Measurements from ENCODE around the gene COL5A1. TPM values are rescaled to one million over a fixed set of nuclear protein-coding genes. Genes with fewer than 3 reads are reported as not detected.
"Not testable (repeated sequence)": the region's sequence is repeated elsewhere in the genome, so short reads cannot be mapped to it uniquely, and the experiment has no call there.

Gene COL5A1
- total RNA-seq, 2 donors from 2014 or later: not detected

GRCh38 chr9:134702291-134702690, 60.7 kb downstream of the COL5A1 start:
- Mint-ChIP-seq H3K27ac (no peak overlapping the region), H3K9me3 (no peaks in the 10 kb centered on the region), H3K36me3 (no peaks in the 10 kb centered on the region), H3K27me3 (peaks cover 0 to 3% of the 10 kb centered on the region in 2 donors), H3K4me1 (ENCODE audit: low read depth in 2 of 2) (no peaks in the 10 kb centered on the region), H3K4me3 (no peak overlapping the region)
- DNase-seq (ENCODE audit: low spot score) (no peak), ATAC-seq (no peak)

GRCh38 chr9:134703730-134704114, 62.1 kb downstream of the COL5A1 start:
- H3K9me3 Mint-ChIP-seq; ATAC-seq; H3K4me3 Mint-ChIP-seq; DNase-seq (ENCODE audit: low spot score); H3K27me3 Mint-ChIP-seq; H3K36me3 Mint-ChIP-seq; H3K27ac Mint-ChIP-seq; H3K4me1 Mint-ChIP-seq (ENCODE audit: low read depth in 2 of 2): not testable (repeated sequence)

- no peak overlapping the region for H3K27ac Mint-ChIP-seq
- H3K36me3 Mint-ChIP-seq: no peaks in the 10 kb centered on the region
- no peaks in the 10 kb centered on the region for H3K9me3 Mint-ChIP-seq
- H3K4me3 Mint-ChIP-seq: no peak overlapping the region
- no peaks in the 10 kb centered on the region for H3K4me1 Mint-ChIP-seq (ENCODE audit: low read depth in 2 of 2)
- ATAC-seq (no peak), DNase-seq (ENCODE audit: low spot score) (no peak)
- H3K27me3 Mint-ChIP-seq: peaks cover 0 to 3% of the 10 kb centered on the region in 2 donors
Observed at GRCh38 chr9:134704498-134704897, 62.9 kb downstream of the COL5A1 start.

- Mint-ChIP-seq H3K4me3 (no peak overlapping the region), H3K27ac (no peak overlapping the region), H3K36me3 (no peaks in the 10 kb centered on the region), H3K27me3 (peaks cover 0 to 3% of the 10 kb centered on the region in 2 donors), H3K9me3 (no peaks in the 10 kb centered on the region), H3K4me1 (ENCODE audit: low read depth in 2 of 2) (peaks cover 0 to 3% of the 10 kb centered on the region in 2 donors)
- DNase-seq (ENCODE audit: low spot score) (no peak), ATAC-seq (no peak)
Observed at GRCh38 chr9:134705786-134706185, 64.2 kb downstream of the COL5A1 start.

- Mint-ChIP-seq H3K36me3 (no peaks in the 10 kb centered on the region), H3K4me1 (ENCODE audit: low read depth in 2 of 2) (peaks cover 0 to 3% of the 10 kb centered on the region in 2 donors), H3K27me3 (peaks cover 0 to 3% of the 10 kb centered on the region in 2 donors), H3K27ac (no peak overlapping the region), H3K4me3 (no peak overlapping the region), H3K9me3 (no peaks in the 10 kb centered on the region)
- peak in 1 of 2 donors; percentile 21 for ATAC-seq
- no peak for DNase-seq (ENCODE audit: low spot score)
Observed at GRCh38 chr9:134706522-134706921, 64.9 kb downstream of the COL5A1 start.

- no peak overlapping the region for H3K4me3 Mint-ChIP-seq
- ATAC-seq: peak in 1 of 2 donors; percentile 16
Observed at GRCh38 chr9:134707031-134707680, 65.6 kb downstream of the COL5A1 start.

GRCh38 chr9:134707731-134708671, 66.4 kb downstream of the COL5A1 start:
- no peaks in the 10 kb centered on the region for H3K36me3 Mint-ChIP-seq
- H3K4me3 Mint-ChIP-seq: no peak overlapping the region
- ATAC-seq: no peak
- peaks cover 0 to 3% of the 10 kb centered on the region in 2 donors for H3K27me3 Mint-ChIP-seq
- H3K4me1 Mint-ChIP-seq (ENCODE audit: low read depth in 2 of 2): peaks cover 0 to 7% of the 10 kb centered on the region in 2 donors
- no peaks in the 10 kb centered on the region for H3K9me3 Mint-ChIP-seq
- H3K27ac Mint-ChIP-seq: no peak overlapping the region
- no peak for DNase-seq (ENCODE audit: low spot score)

More at GRCh38 chr9:134707031-134707680, 65.6 kb downstream of the COL5A1 start:
- Mint-ChIP-seq H3K9me3 (no peaks in the 10 kb centered on the region), H3K27ac (no peak overlapping the region), H3K36me3 (no peaks in the 10 kb centered on the region), H3K27me3 (peaks cover 0 to 3% of the 10 kb centered on the region in 2 donors), H3K4me1 (ENCODE audit: low read depth in 2 of 2) (peaks cover 0 to 3% of the 10 kb centered on the region in 2 donors)
- no peak for DNase-seq (ENCODE audit: low spot score)

- no peak overlapping the region for H3K27ac Mint-ChIP-seq
- H3K27me3 Mint-ChIP-seq: peaks cover 0 to 3% of the 10 kb centered on the region in 2 donors
- H3K4me1 Mint-ChIP-seq (ENCODE audit: low read depth in 2 of 2): peaks cover 0 to 14% of the 10 kb centered on the region in 2 donors
- no peaks in the 10 kb centered on the region for H3K36me3 Mint-ChIP-seq
- H3K9me3 Mint-ChIP-seq: no peaks in the 10 kb centered on the region
- H3K4me3 Mint-ChIP-seq: no peak overlapping the region
- DNase-seq (ENCODE audit: low spot score): no peak
- ATAC-seq: no peak
Observed at GRCh38 chr9:134708672-134709038, 67.1 kb downstream of the COL5A1 start.

GRCh38 chr9:134709512-134710270, 68.1 kb downstream of the COL5A1 start:
- H3K9me3 Mint-ChIP-seq: peaks cover 5% of the 10 kb centered on the region
- peaks cover 0 to 3% of the 10 kb centered on the region in 2 donors for H3K27me3 Mint-ChIP-seq
- no peak for ATAC-seq
- no peak overlapping the region for H3K4me3 Mint-ChIP-seq
- peaks cover 0 to 19% of the 10 kb centered on the region in 2 donors for H3K4me1 Mint-ChIP-seq (ENCODE audit: low read depth in 2 of 2)
- peaks cover 7% of the 10 kb centered on the region for H3K36me3 Mint-ChIP-seq
- no peak overlapping the region for H3K27ac Mint-ChIP-seq
- no peak for DNase-seq (ENCODE audit: low spot score)

- Mint-ChIP-seq H3K4me3 (no peak overlapping the region), H3K4me1 (ENCODE audit: low read depth in 2 of 2) (peaks cover 0 to 19% of the 10 kb centered on the region in 2 donors)
Observed at GRCh38 chr9:134710271-134710540, 68.6 kb downstream of the COL5A1 start.

GRCh38 chr9:134710901-134711300, 69.3 kb downstream of the COL5A1 start:
- Mint-ChIP-seq H3K4me1 (ENCODE audit: low read depth in 2 of 2) (peaks cover 5 to 23% of the 10 kb centered on the region in 2 donors), H3K27ac (no peak overlapping the region), H3K4me3 (no peak overlapping the region), H3K9me3 (peaks cover 5% of the 10 kb centered on the region), H3K27me3 (no peaks in the 10 kb centered on the region), H3K36me3 (peaks cover 7% of the 10 kb centered on the region)
- ATAC-seq: no peak
- DNase-seq (ENCODE audit: low spot score): no peak

More at GRCh38 chr9:134710271-134710540, 68.6 kb downstream of the COL5A1 start:
- ATAC-seq (no peak), DNase-seq (ENCODE audit: low spot score) (no peak)
- Mint-ChIP-seq H3K36me3 (peaks cover 7% of the 10 kb centered on the region), H3K27me3 (no peaks in the 10 kb centered on the region), H3K27ac (no peak overlapping the region), H3K9me3 (peaks cover 5% of the 10 kb centered on the region)

GRCh38 chr9:134712243-134712642, 70.6 kb downstream of the COL5A1 start:
- ATAC-seq: no peak
- H3K4me1 Mint-ChIP-seq (ENCODE audit: low read depth in 2 of 2): peaks cover 7 to 26% of the 10 kb centered on the region in 2 donors
- H3K27me3 Mint-ChIP-seq: no peaks in the 10 kb centered on the region
- no peak for DNase-seq (ENCODE audit: low spot score)
- peaks cover 5% of the 10 kb centered on the region for H3K9me3 Mint-ChIP-seq
- no peak overlapping the region for H3K27ac Mint-ChIP-seq
- H3K4me3 Mint-ChIP-seq: no peak overlapping the region
- H3K36me3 Mint-ChIP-seq: peaks cover 7% of the 10 kb centered on the region

- peaks cover 7 to 26% of the 10 kb centered on the region in 2 donors for H3K4me1 Mint-ChIP-seq (ENCODE audit: low read depth in 2 of 2)
- peak in 1 of 2 donors; percentile 11 for ATAC-seq
- H3K4me3 Mint-ChIP-seq: no peak overlapping the region
- DNase-seq (ENCODE audit: low spot score): no peak
- peak overlapping the region in 1 of 2 donors; percentile 57 for H3K27ac Mint-ChIP-seq
- H3K9me3 Mint-ChIP-seq: peaks cover 5% of the 10 kb centered on the region
- peaks cover 7% of the 10 kb centered on the region for H3K36me3 Mint-ChIP-seq
- H3K27me3 Mint-ChIP-seq: no peaks in the 10 kb centered on the region
Observed at GRCh38 chr9:134712926-134713325, 71.3 kb downstream of the COL5A1 start.

Measured in natural killer cell treated with Interleukin-12 subunit alpha and Interleukin-12 subunit beta and Interleukin-15 and Interleukin-18, amount 100 ng/mL, for 72 hours (primary cell).